ENCODE measurements around the gene EIF5A2. TPM values are rescaled to one million over a fixed set of nuclear protein-coding genes. Genes with fewer than 3 reads are reported as not detected.
A peak's percentile ranks its signal among the peaks of the same experiment; 100 is the strongest.

EIF5A2 gene
- 12.2 and 18.1 TPM in 2 replicates for total RNA-seq

DNA sequence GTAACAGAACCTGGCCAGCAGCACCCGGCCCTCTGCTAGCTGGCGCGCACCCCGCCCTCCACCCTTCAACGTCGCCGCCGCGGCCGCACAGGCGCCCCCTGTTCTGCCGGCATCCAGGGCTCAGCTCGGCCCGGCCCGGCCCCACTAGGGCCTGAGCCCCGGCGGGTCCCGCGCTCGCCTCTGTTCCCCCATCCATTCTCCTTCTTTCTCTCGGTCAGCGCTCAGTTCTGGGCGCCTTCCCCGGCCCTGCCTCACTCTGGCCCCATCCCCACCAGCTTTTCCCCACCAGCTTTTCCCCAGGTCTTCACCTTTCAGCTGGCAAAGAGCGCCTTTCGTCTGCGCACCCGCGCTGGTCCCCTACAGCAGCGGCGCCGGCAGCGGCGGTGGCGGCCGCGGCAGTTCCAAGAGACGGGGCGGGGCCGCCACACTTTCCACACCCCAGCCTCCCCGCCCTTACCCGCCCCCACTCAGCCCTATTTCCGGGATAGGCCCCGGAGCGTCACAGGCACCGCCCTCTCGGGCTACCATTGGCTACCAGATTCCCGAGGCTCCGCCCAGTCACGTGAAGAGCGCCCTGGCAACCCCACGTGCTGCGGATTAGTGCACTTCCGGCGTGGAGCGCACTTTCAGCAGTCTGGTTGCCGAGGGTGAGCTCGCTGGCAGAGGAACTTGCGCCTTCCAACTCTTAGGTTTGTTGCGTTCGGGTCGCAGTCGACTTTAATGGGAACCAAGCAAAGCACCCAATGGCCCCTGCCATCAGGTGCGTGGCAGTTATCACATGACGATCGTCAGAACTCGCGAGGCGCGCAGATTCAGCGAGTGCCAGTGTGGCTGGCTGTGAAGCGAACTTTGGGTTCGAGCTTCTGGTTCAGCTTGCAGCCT, at the start of gene EIF5A2:
Gene EIF5A2, minus strand, starts transcription at position 403 of the 882 bp plus-strand sequence. CDS start 831 bp downstream, outside the sequence.
- DNase-seq (ENCODE audit: low read depth) = peak; percentile 95
- TF ChIP-seq, protein P1, sequence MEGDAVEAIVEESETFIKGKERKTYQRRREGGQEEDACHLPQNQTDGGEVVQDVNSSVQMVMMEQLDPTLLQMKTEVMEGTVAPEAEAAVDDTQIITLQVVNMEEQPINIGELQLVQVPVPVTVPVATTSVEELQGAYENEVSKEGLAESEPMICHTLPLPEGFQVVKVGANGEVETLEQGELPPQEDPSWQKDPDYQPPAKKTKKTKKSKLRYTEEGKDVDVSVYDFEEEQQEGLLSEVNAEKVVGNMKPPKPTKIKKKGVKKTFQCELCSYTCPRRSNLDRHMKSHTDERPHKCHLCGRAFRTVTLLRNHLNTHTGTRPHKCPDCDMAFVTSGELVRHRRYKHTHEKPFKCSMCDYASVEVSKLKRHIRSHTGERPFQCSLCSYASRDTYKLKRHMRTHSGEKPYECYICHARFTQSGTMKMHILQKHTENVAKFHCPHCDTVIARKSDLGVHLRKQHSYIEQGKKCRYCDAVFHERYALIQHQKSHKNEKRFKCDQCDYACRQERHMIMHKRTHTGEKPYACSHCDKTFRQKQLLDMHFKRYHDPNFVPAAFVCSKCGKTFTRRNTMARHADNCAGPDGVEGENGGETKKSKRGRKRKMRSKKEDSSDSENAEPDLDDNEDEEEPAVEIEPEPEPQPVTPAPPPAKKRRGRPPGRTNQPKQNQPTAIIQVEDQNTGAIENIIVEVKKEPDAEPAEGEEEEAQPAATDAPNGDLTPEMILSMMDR (IDR thresholded peaks at IDR 0.05; ENCODE audit: insufficient read depth, low read depth, low read length) = no peak
- H3K4me3 ChIP-seq (ENCODE audit: low read depth, low read length) = peak within 1 kb of the TSS; percentile 80

DNA sequence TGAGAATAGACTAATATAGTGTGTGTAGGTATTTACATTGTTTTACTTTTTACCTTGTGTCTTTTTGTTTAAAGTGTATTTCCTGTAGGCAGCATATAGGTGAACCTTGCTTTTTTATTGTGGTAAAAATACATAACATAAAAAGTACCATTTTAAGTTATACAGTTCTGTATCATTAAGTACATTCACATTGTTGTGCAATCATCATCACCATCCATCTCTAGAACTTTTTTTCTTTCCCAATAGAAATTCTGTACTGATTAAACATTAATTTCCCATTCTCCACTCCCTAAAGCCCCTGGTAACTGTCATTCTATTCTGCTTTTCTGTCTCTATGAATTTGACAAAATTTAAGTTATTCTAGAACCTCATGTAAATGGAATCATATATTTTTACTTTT, 48.2 kb upstream of the EIF5A2 start:
- TF ChIP-seq, protein P1 (IDR thresholded peaks at IDR 0.05; ENCODE audit: insufficient read depth, low read depth, low read length) = no peak
- DNase-seq (ENCODE audit: low read depth) = no peak
- no peak overlapping the region for H3K4me3 ChIP-seq (ENCODE audit: low read depth, low read length)

DNA sequence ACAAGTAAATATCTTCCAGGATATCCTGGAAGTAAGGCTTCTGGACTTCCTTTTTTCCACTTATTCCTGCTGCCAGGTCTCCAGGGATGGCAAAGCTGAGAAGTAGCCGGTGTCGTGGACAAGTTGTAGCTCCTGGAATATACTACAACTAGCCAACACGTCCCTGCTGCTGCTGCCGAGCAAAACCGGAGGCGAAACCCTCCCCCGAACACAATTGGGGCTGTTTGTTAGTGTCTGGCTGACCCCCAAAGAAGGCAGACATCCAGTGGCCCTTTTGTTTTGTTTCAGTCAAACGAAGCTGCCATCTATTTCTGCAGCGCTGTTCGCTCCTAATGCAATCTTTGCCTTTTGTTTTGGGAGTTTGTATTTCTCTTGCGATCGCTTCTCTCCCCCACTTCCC, 45.3 kb upstream of the EIF5A2 start:
- no peak for DNase-seq (ENCODE audit: low read depth)
- TF ChIP-seq, protein P1 (IDR thresholded peaks at IDR 0.05; ENCODE audit: insufficient read depth, low read depth, low read length) = no peak
- no peak overlapping the region for H3K4me3 ChIP-seq (ENCODE audit: low read depth, low read length)

DNA sequence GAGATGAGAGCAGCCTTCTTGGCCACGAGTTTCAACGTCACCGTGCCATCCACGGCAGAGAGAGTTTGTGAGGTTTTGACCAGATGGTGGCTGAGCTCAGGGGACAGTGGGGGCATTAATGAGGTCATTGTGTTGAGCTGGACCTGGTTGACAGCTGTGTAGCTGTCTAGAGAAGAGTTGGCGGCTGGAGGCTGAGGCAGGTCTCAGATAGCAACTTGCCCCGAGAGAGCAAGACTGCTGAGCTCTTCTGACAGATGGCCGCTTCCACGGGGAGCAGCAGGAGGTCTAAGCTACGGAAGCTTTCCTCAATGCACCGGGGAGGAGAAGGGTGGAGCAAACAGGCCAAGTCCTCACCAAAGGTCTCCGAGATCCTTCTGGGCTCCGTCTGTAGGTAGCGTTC, 44.8 kb upstream of the EIF5A2 start:
- no peak for DNase-seq (ENCODE audit: low read depth)
- TF ChIP-seq, protein P1 (IDR thresholded peaks at IDR 0.05; ENCODE audit: insufficient read depth, low read depth, low read length) = no peak
- no peak overlapping the region for H3K4me3 ChIP-seq (ENCODE audit: low read depth, low read length)

DNA sequence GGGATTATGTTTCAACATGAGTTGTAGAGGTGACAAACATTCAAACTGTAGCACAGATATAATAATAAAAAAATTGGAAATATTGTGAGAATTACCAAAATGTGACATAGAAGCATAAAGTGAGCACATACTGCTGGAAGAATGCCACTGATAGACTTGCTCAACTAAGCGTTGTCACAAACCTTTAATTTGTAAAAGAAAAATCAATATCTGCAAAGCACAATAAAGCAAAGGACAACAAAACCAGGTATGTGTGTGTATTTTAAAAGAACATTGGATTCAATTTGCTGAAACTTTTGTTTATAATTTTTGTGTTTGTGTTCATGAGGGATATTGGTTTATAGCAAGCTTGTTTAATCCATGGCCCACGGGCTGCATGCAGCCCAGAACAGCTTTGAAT, 40.8 kb upstream of the EIF5A2 start:
- DNase-seq (ENCODE audit: low read depth) = no peak
- TF ChIP-seq, protein P1 (IDR thresholded peaks at IDR 0.05; ENCODE audit: insufficient read depth, low read depth, low read length) = no peak
- no peak overlapping the region for H3K4me3 ChIP-seq (ENCODE audit: low read depth, low read length)

DNA sequence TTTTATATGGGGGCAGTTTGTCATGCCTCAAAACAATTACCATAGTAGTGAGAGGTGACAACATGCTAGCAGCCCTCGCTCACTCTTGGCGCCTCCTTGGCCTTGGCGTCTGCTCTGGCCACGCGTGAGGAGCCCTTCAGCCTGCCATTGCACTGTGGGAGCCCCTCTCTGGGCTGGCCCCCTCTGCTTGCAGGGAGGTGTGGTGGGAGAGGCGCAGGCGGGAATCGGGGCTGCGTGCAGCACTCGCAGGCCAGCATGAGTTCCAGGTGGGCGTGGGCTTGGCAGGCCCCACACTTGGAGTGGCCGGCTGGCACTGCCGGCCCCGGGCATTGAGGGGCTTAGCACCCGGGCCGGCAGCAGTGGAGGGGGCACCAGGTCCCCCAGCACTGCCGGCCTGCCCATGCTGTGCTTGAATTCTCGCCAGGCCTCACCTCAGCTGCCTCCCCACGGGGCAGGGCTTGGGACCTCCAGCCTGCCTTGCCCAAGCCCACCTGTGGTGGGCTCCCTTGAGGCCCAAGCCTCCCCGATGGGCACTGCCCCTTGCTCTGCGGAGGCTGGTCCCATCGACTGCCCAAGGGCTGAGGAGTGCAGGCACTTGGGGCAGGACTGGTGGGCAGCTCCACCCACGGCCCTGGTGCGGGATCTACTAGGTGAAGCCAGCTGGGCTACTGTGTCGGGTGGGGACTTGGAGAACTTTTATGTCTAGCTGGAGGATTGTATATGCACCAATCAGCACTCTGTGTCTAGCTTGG, 38.8 kb upstream of the EIF5A2 start:
- TF ChIP-seq, protein P1 (IDR thresholded peaks at IDR 0.05; ENCODE audit: insufficient read depth, low read depth, low read length) = no peak
- DNase-seq (ENCODE audit: low read depth) = no peak
- no peak overlapping the region for H3K4me3 ChIP-seq (ENCODE audit: low read depth, low read length)
